HepG2 (cell line): Measurements from ENCODE around the gene C9orf43. TPM values are rescaled to one million over a fixed set of nuclear protein-coding genes. Genes with fewer than 3 reads are reported as not detected.
A peak's percentile ranks its signal among the peaks of the same experiment; 100 is the strongest.

ENCODE experiments used
- ARID2 ChIP-seq: sonication (generic); formaldehyde crosslinking; IDR thresholded peaks from 2 replicates; pipeline ENCODE4 v1.8.1; 2022; ENCODE audit warnings: mild to moderate bottlenecking, missing genetic modification reagents, borderline replicate concordance
- ARID3A ChIP-seq: IDR thresholded peaks from 2 replicates; pipeline ENCODE4 v1.6.1; 2012; ENCODE audit warnings: low read depth, low read length, improper control_type of control experiment
- ARNT ChIP-seq: fragments of 450-650 bp; IDR thresholded peaks from 2 replicates; pipeline ENCODE4 v1.6.1; 2017
- CC2D1A ChIP-seq: sonication (generic); formaldehyde crosslinking; IDR thresholded peaks from 2 replicates; pipeline ENCODE4 v1.8.1; 2023; ENCODE audit warnings: mild to moderate bottlenecking, missing genetic modification reagents
- CREM ChIP-seq, 2 experiments: sonication (generic) in 1 of 2; formaldehyde crosslinking in 1 of 2; IDR thresholded peaks; 2 replicates each; pipeline versions ENCODE4 v1.4.0 to v1.6.1; 2016 to 2020; ENCODE audit warnings: antibody characterized with exemption in 1 of 2, mild to moderate bottlenecking in 1 of 2, missing genetic modification reagents in 1 of 2
- DPF2 ChIP-seq: sonication (generic); formaldehyde crosslinking; IDR thresholded peaks from 2 replicates; pipeline ENCODE4 v1.4.0; 2020; ENCODE audit warnings: mild to moderate bottlenecking, low read depth, missing genetic modification reagents, borderline replicate concordance
- ERF ChIP-seq: IDR thresholded peaks from 2 replicates; pipeline ENCODE4 v1.6.1; 2018; ENCODE audit warnings: missing biosample characterization, missing genetic modification reagents
- FUBP1 ChIP-seq: sonication (generic); formaldehyde crosslinking; IDR thresholded peaks from 2 replicates; pipeline ENCODE4 v1.5.1; 2020; ENCODE audit warnings: missing genetic modification reagents, mild to moderate bottlenecking, borderline replicate concordance
- GATAD2A ChIP-seq: IDR thresholded peaks from 2 replicates; pipeline ENCODE4 v1.6.1; 2016
- HDAC2 ChIP-seq: sonication (generic); formaldehyde crosslinking; IDR thresholded peaks from 2 replicates; pipeline ENCODE4 v1.4.0; 2020; ENCODE audit warnings: missing genetic modification reagents
- HNRNPLL ChIP-seq: fragments of 200-400 bp; formaldehyde crosslinking; IDR thresholded peaks from 2 replicates; pipeline ENCODE4 v1.6.1; 2017; ENCODE audit warnings: mild to moderate bottlenecking, low read depth, low read length; ENCODE audit not compliant: poor library complexity, severe bottlenecking
- NCOA2 ChIP-seq: sonication (generic); formaldehyde crosslinking; IDR thresholded peaks from 2 replicates; pipeline ENCODE4 v1.8.0; 2022; ENCODE audit warnings: inconsistent platforms
- PLSCR1 ChIP-seq: sonication (generic); formaldehyde crosslinking; IDR thresholded peaks from 2 replicates; pipeline ENCODE4 v1.5.0; 2020; ENCODE audit warnings: missing genetic modification reagents, mild to moderate bottlenecking, borderline replicate concordance
- RFXAP ChIP-seq: sonication (generic); formaldehyde crosslinking; IDR thresholded peaks from 2 replicates; pipeline ENCODE4 v1.4.0; 2020; ENCODE audit warnings: missing genetic modification reagents, borderline replicate concordance
- SIX4 ChIP-seq: sonication (generic); formaldehyde crosslinking; IDR thresholded peaks from 2 replicates; pipeline ENCODE4 v1.4.0; 2020; ENCODE audit warnings: missing genetic modification reagents
- SKIL ChIP-seq: sonication (generic); formaldehyde crosslinking; IDR thresholded peaks from 2 replicates; pipeline ENCODE4 v1.8.0; 2022; ENCODE audit warnings: missing genetic modification reagents, mild to moderate bottlenecking, moderate library complexity, borderline replicate concordance
- TP53 ChIP-seq: sonication (generic); formaldehyde crosslinking; conservative IDR thresholded peaks from 2 replicates; pipeline ENCODE4 v1.4.0; 2020; ENCODE audit warnings: missing genetic modification reagents
- ZBTB42 ChIP-seq: sonication (generic); formaldehyde crosslinking; IDR thresholded peaks from 2 replicates; pipeline ENCODE4 v1.5.0; 2020; ENCODE audit warnings: mild to moderate bottlenecking, missing genetic modification reagents
- ZFP36L1 ChIP-seq: sonication (generic); formaldehyde crosslinking; IDR thresholded peaks from 2 replicates; pipeline ENCODE4 v1.8.0; 2022; ENCODE audit warnings: mild to moderate bottlenecking, missing genetic modification reagents, moderate library complexity
- ZMYM2 ChIP-seq: sonication (generic); formaldehyde crosslinking; IDR thresholded peaks from 2 replicates; pipeline ENCODE4 v1.8.0; 2022; ENCODE audit warnings: mild to moderate bottlenecking, missing genetic modification reagents
- polyA plus RNA-seq, 8 experiments: library from polyadenylated mRNA; depleted of rRNA in 3 of 8; stranded (reverse) in 7 of 8; unstranded in 1 of 8; fragments of >200 nt; fragmentation: Illumina TruSeq in 4 of 8; extraction: Trizol in 4 of 8; gene quantifications; 2 replicates each; pipeline versions ENCODE4 v1.2.1 to v1.2.3, GENCODE V29; 2011 to 2016; ENCODE audit warnings: low read depth in 4 of 8, missing spikeins in 1 of 8, mixed read lengths in 1 of 8; ENCODE audit not compliant: insufficient read depth in 1 of 8
- total RNA-seq, 5 experiments: library from RNA; depleted of rRNA; stranded (reverse); fragments of >200 nt; fragmentation: Illumina TruSeq; extraction: Trizol; gene quantifications; 2 replicates each; pipeline ENCODE4 v1.2.3, GENCODE V29; 2016; ENCODE audit warnings: low read depth in 1 of 5

Gene C9orf43
- total and polyA plus RNA-seq, 2 of the 13 experiments (the other 11 are each of a cell fraction or from before 2014, with no cell fraction given) = 0.24 to 0.31 TPM

GRCh38 chr9:113395000-113395861 is 15.3 kb upstream of the C9orf43 start (continued):
- TF ChIP-seq ARID3A (0 out of 2 replicates have a peak, but pooled peaks have one; percentile 31), ZBTB42 (CRISPR knock-in tag) (no peak), ZFP36L1 (CRISPR knock-in tag) (peak; percentile 69; the same call in 1 of the 2 replicates), DPF2 (peak; percentile 82; the same call in 1 of the 2 replicates), ARID2 (peak; percentile 52; the same call in 1 of the 2 replicates), NCOA2 (CRISPR knock-in tag) (peak; percentile 90), ARNT (no peak), HNRNPLL (no peak), CREM (IDR thresholded peaks at IDR 0.05) (peak; percentile 75), CREM (CRISPR knock-in tag; IDR thresholded peaks at IDR 0.05) (no peak), TP53 (CRISPR knock-in tag) (0 out of 2 replicates have a peak, but pooled peaks have one; percentile 38), PLSCR1 (no peak), CC2D1A (CRISPR knock-in tag) (0 out of 2 replicates have a peak, but pooled peaks have one; percentile 77), SKIL (CRISPR knock-in tag) (peak; percentile 93), FUBP1 (CRISPR knock-in tag) (no peak), ZMYM2 (CRISPR knock-in tag) (peak; percentile 94), HDAC2 (CRISPR knock-in tag) (peak; percentile 95), GATAD2A (peak; percentile 98), RFXAP (CRISPR knock-in tag) (peak; percentile 68; the same call in 1 of the 2 replicates), SIX4 (0 out of 2 replicates have a peak, but pooled peaks have one; percentile 10), ERF (CRISPR knock-in tag) (peak; percentile 66; the same call in 1 of the 2 replicates)
